OCI-LY7 (cell line): Measurements from ENCODE around the gene FAM13C.

ENCODE experiments used
- CTCF ChIP-seq: fragments of 200-600 bp; sonication (generic); conservative IDR thresholded peaks from 2 replicates; pipeline ENCODE4 v1.5.1; 2014; ENCODE audit warnings: mild to moderate bottlenecking, antibody characterized with exemption, low read length, moderate library complexity, mixed read lengths
- EZH2phosphoT487 ChIP-seq: fragments of 200-600 bp; sonication (generic); IDR thresholded peaks from 2 replicates; pipeline ENCODE4 v1.6.1; 2018; ENCODE audit warnings: low read depth, borderline replicate concordance, mild to moderate bottlenecking, mixed run types, antibody characterized with exemption, low read length, moderate library complexity, mixed read lengths

GRCh38 chr10:59375990-59376389, 13.6 kb upstream of the FAM13C start:
- TF ChIP-seq EZH2phosphoT487 (no peak), CTCF (no peak)
